LoVo (cell line): ENCODE measurements around the gene BMX.
A peak's percentile ranks its signal among the peaks of the same experiment; 100 is the strongest.

ENCODE experiments used
- DNase-seq: peaks from one replicate; pipeline ENCODE4 v3.0.0-alpha.2; 2016; ENCODE audit warnings: low spot score

BMX gene

GRCh38 chrX:15500497-15500966 is at the start of gene BMX:
Gene BMX, plus strand, starts transcription at chrX:15500807. Its CDS starts 7,547 bp downstream, at chrX:15508354.
- no peak for DNase-seq

- no peak for DNase-seq
These were observed 48.7 kb upstream of the BMX start for GRCh38 chrX:15451913-15452312.

DNA sequence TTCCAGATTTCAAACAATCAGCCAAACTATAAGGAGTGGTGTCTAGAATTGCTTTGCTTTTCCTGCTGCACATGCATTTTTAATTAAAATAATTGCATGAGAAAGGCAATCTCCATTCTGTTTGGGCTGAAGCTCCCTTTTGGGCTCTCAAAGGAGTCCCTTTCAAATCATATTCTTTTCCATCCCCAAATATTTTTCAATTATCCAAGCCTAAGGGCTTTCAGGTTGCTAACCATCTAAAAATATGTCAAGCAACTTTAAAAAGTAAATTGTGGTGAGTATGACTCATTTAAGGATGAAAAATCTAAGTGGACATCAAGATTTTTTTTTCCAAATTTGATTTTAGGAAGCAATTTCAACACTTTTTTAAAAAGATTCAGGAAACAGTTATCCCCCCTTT is 35.9 kb upstream of the BMX start:
- no peak for DNase-seq

- no peak for DNase-seq
These were observed 35.3 kb upstream of the BMX start for GRCh38 chrX:15465347-15465746.

GRCh38 chrX:15465896-15466651 is 34.5 kb upstream of the BMX start:
- DNase-seq: no peak

- DNase-seq: no peak
These were observed 32.6 kb upstream of the BMX start for GRCh38 chrX:15468036-15468435.

- no peak for DNase-seq
These were observed 31.0 kb upstream of the BMX start for GRCh38 chrX:15469613-15470012.

GRCh38 chrX:15471028-15471427 is 29.6 kb upstream of the BMX start:
- DNase-seq: peak; percentile 53

GRCh38 chrX:15472531-15472930 is 28.1 kb upstream of the BMX start:
- no peak for DNase-seq

GRCh38 chrX:15474028-15474427 is 26.6 kb upstream of the BMX start:
- no peak for DNase-seq

DNA sequence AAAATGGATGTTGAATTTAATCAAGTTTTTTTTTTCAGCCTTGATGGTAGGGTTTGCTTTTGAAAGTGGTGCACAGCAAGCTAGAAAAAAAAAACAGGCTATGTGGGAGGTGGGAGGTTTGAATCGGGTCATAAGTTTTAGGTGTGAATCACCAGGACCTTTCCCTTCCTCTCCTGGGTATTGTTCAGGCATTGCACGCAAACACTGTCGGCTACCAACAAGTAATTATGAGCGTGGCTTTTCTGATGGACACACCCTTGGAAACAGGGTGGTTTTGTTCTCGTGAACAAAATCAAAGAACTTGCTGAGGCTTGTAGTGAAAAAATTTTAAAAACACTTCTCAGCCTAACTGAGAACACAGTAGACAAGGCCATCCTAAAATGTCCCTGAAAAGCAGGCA is 25.6 kb upstream of the BMX start:
- peak; percentile 64 for DNase-seq

DNA sequence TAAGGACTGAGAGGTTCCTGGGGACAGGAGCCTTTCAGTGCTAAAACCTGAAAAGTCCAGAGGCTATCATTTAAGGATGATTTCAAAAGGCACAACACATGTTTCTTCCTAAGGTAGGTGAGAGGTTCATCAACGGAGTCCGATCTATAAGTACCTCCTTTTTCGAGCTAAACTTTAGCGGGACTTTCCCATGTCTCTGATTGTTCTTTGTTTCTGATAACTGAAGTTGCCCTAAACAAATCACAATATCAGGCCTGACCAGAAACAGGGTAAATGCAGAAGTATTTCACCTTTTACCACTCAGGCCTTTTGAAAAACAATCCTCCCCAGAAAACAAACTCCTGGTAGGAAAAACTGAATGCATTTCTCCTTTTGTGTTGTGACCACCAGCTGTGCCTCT is 25.1 kb upstream of the BMX start:
- peak; percentile 3 for DNase-seq

DNA sequence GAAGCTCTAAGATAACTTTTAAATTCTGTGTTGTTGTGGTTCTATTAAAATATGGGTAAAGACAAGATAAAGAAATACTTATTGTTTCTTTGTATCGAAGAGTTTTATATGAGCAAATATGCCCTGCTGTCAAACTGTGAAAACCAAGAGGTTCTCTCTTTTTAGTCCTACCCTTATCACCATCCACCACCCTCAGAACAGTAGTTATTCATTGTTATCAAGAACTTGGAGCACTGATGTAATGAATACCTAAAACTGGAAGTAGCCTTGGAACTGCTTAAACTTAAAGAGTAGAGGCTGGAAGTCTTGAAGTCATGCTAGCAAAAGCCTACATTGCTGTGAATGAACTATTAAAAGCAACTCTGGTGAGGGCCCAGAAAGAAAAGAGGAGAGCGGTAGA is 16.7 kb upstream of the BMX start:
- DNase-seq: no peak

GRCh38 chrX:15492469-15492868 is 8.1 kb upstream of the BMX start:
- DNase-seq: no peak

- DNase-seq: peak; percentile 82
These were observed 7.3 kb upstream of the BMX start, which contains the start of gene PIR for GRCh38 chrX:15493118-15493962. Gene PIR, minus strand, starts transcription at chrX:15493333. Its CDS starts 2,076 bp downstream, at chrX:15491257.

GRCh38 chrX:15495801-15496200 is 4.8 kb upstream of the BMX start:
- DNase-seq: no peak

DNA sequence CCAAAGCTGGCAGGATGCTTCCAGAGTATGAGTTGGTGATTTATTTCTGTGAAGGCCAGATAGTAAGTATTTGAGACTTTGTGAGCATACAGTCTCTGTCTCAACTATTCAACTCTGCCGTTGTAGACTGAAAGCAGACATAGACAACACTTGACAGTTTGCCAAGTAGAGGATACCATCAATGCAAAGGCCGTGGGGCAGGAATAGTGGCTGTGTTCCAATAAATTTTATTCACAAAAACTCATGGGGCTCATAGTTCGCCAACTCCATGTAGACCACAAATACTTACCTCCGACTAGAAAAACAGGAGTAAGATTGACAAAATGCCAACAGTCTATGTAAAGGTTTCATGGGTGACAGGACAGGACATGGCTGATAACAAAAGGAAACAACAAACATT is 3.8 kb upstream of the BMX start:
- DNase-seq: no peak

- DNase-seq: peak; percentile 31
These were observed 2.7 kb upstream of the BMX start for GRCh38 chrX:15497865-15498264.

- DNase-seq: no peak
These were observed 1.9 kb upstream of the BMX start for GRCh38 chrX:15498741-15499140.

DNA sequence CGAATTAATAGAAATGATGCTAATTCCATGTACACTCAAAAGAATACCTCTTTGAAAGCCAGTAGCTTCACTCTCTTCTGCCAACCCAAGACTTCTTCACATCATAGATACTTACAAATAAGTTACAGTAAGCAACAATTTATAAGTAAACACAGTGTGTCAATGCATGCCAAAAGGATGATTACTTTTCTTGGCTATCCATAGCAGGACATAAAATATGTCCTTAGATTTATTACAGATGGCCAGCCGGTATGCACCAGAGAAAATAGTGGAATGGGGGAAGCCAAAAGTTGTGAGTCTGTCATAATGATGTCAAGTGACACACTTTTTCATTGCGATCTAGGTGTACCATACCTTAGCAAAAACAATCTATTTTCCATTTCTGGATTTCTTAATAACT is 631 bp upstream of the BMX start:
- DNase-seq: no peak

GRCh38 chrX:15501506-15501905 is 899 bp downstream of the BMX start:
- DNase-seq: no peak

GRCh38 chrX:15504661-15505060 is 4.1 kb downstream of the BMX start:
- no peak for DNase-seq

- peak; percentile 31 for DNase-seq
These were observed 4.5 kb downstream of the BMX start for GRCh38 chrX:15505101-15505500.
